H9 (cell line): ENCODE results near the gene EPYC. TPM values are rescaled to one million over a fixed set of nuclear protein-coding genes. Genes with fewer than 3 reads are reported as not detected.

Source experiments
- DNase-seq: peaks from one replicate; pipeline ENCODE4 v3.0.0-alpha.2; 2017
- H2AFZ ChIP-seq: one replicate; pipeline ENCODE4 v1.6.1; 2013; ENCODE audit warnings: mild to moderate bottlenecking, low read length, control low read depth, moderate library complexity
- H2AK5ac ChIP-seq: 2 replicates; pipeline ENCODE4 v1.6.1; 2013; ENCODE audit warnings: low read length, control low read depth, mixed read lengths; ENCODE audit not compliant: insufficient read length
- H2BK120ac ChIP-seq: one replicate; pipeline ENCODE4 v1.6.1; 2013; ENCODE audit warnings: low read depth, mild to moderate bottlenecking, low read length, control low read depth, inconsistent platforms; ENCODE audit not compliant: poor library complexity, severe bottlenecking
- H2BK12ac ChIP-seq: 2 replicates; pipeline ENCODE4 v1.6.1; 2013; ENCODE audit warnings: low read length, control low read depth, mixed read lengths, low read depth; ENCODE audit not compliant: insufficient read length
- H2BK15ac ChIP-seq: 2 replicates; pipeline ENCODE4 v1.6.1; 2013; ENCODE audit warnings: low read depth, low read length, control low read depth
- H2BK20ac ChIP-seq: one replicate; pipeline ENCODE4 v1.6.1; 2013; ENCODE audit warnings: low read depth, mild to moderate bottlenecking, low read length, control low read depth, inconsistent platforms; ENCODE audit not compliant: poor library complexity, severe bottlenecking
- H2BK5ac ChIP-seq: 2 replicates; pipeline ENCODE4 v1.6.1; 2013; ENCODE audit warnings: low read length, control low read depth, mixed read lengths; ENCODE audit not compliant: insufficient read length
- H3K14ac ChIP-seq: 2 replicates; pipeline ENCODE4 v1.6.1; 2013; ENCODE audit warnings: low read length, control low read depth; ENCODE audit not compliant: insufficient read depth
- H3K18ac ChIP-seq: 2 replicates; pipeline ENCODE4 v1.6.1; 2013; ENCODE audit warnings: low read depth, mild to moderate bottlenecking, mixed read lengths, low read length, control low read depth; ENCODE audit not compliant: insufficient read length
- H3K23ac ChIP-seq: 2 replicates; pipeline ENCODE4 v1.6.1; 2013; ENCODE audit warnings: low read length, control low read depth, mixed read lengths, low read depth; ENCODE audit not compliant: insufficient read length
- H3K23me2 ChIP-seq: 2 replicates; pipeline ENCODE4 v1.6.1; 2013; ENCODE audit warnings: low read depth, mild to moderate bottlenecking, mixed read lengths, low read length, control low read depth; ENCODE audit not compliant: insufficient read length, poor library complexity, severe bottlenecking
- H3K27ac ChIP-seq: 2 replicates; pipeline ENCODE4 v1.5.1; 2013; ENCODE audit warnings: low read length, control low read depth, mixed read lengths, low read depth; ENCODE audit not compliant: insufficient read length
- H3K27me3 ChIP-seq: 2 replicates; pipeline ENCODE4 v1.6.1; 2013; ENCODE audit warnings: low read length, control low read depth, inconsistent platforms; ENCODE audit not compliant: insufficient read depth
- H3K4ac ChIP-seq: 2 replicates; pipeline ENCODE4 v1.6.1; 2013; ENCODE audit warnings: low read depth, mild to moderate bottlenecking, control low read depth, inconsistent platforms, low read length, moderate library complexity
- H3K4me1 ChIP-seq: 2 replicates; pipeline ENCODE4 v1.6.1; 2013; ENCODE audit warnings: low read length, control low read depth, inconsistent platforms; ENCODE audit not compliant: insufficient read depth
- H3K4me2 ChIP-seq: 2 replicates; pipeline ENCODE4 v1.6.1; 2013; ENCODE audit warnings: low read length, control low read depth, mixed read lengths; ENCODE audit not compliant: insufficient read length, insufficient read depth
- H3K56ac ChIP-seq: 2 replicates; pipeline ENCODE4 v1.6.1; 2013; ENCODE audit warnings: low read depth, mild to moderate bottlenecking, mixed read lengths, low read length, control low read depth; ENCODE audit not compliant: insufficient read length
- H3K79me1 ChIP-seq: 2 replicates; pipeline ENCODE4 v1.6.1; 2013; ENCODE audit warnings: low read depth, mild to moderate bottlenecking, moderate library complexity, low read length, control low read depth, inconsistent platforms; ENCODE audit not compliant: insufficient read depth, poor library complexity, severe bottlenecking
- H3K79me2 ChIP-seq: 2 replicates; pipeline ENCODE4 v1.6.1; 2013; ENCODE audit warnings: low read length, control low read depth, inconsistent platforms; ENCODE audit not compliant: insufficient read depth
- H3K9ac ChIP-seq: 2 replicates; pipeline ENCODE4 v1.6.1; 2013; ENCODE audit warnings: low read length, control low read depth, mixed read lengths; ENCODE audit not compliant: insufficient read length; ENCODE audit errors: extremely low read depth
- H3K9me3 ChIP-seq: one replicate; pipeline ENCODE4 v1.6.1; 2013; ENCODE audit warnings: low read depth, low read length, inconsistent platforms; ENCODE audit not compliant: control insufficient read depth
- H3T11ph ChIP-seq: one replicate; pipeline ENCODE4 v1.6.1; 2013; ENCODE audit warnings: mild to moderate bottlenecking, low read length, control low read depth, inconsistent platforms
- H4K20me1 ChIP-seq: one replicate; pipeline ENCODE4 v1.6.1; 2013; ENCODE audit not compliant: control insufficient read depth, insufficient read length, insufficient read depth
- H4K5ac ChIP-seq: 2 replicates; pipeline ENCODE4 v1.6.1; 2013; ENCODE audit warnings: low read depth, mild to moderate bottlenecking, mixed read lengths, low read length, control low read depth; ENCODE audit not compliant: insufficient read length
- H4K8ac ChIP-seq: replicated peaks from 2 replicates; pipeline ENCODE4 v1.6.1; 2013; ENCODE audit warnings: low read length, control low read depth, mixed read lengths, low read depth; ENCODE audit not compliant: insufficient read length
- H4K91ac ChIP-seq: 2 replicates; pipeline ENCODE4 v1.6.1; 2013; ENCODE audit warnings: low read depth, mild to moderate bottlenecking, moderate library complexity, mixed read lengths, low read length, control low read depth; ENCODE audit not compliant: insufficient read length
- H3K27ac Mint-ChIP-seq, 3 experiments: 2 replicates in 2 of 3; 3 replicates in 1 of 3; pipeline ENCODE4 v1.8.0; 2020 to 2021; ENCODE audit warnings: mixed read lengths in 3 of 3, mild to moderate bottlenecking in 1 of 3, moderate library complexity in 1 of 3
- H3K27me3 Mint-ChIP-seq: 2 replicates; pipeline ENCODE4 v1.8.0; 2021; ENCODE audit warnings: low read depth, mild to moderate bottlenecking, moderate library complexity, mixed read lengths
- H3K36me3 Mint-ChIP-seq, 3 experiments: 2 replicates in 2 of 3; 3 replicates in 1 of 3; pipeline ENCODE4 v1.8.0; 2020 to 2021; ENCODE audit warnings: low read depth in 3 of 3, mixed read lengths in 3 of 3; ENCODE audit not compliant: insufficient read depth in 1 of 3
- H3K4me1 Mint-ChIP-seq, 2 experiments: 2 replicates each; pipeline ENCODE4 v1.8.0; 2020; ENCODE audit warnings: mixed read lengths in 2 of 2
- H3K4me3 Mint-ChIP-seq, 2 experiments: 2 replicates in 1 of 2; 3 replicates in 1 of 2; pipeline ENCODE4 v1.8.0; 2020 to 2021; ENCODE audit warnings: mild to moderate bottlenecking in 2 of 2, mixed read lengths in 2 of 2, moderate library complexity in 1 of 2
- H3K9me3 Mint-ChIP-seq, 2 experiments: 2 replicates in 1 of 2; 3 replicates in 1 of 2; pipeline ENCODE4 v1.8.0; 2020; ENCODE audit warnings: mild to moderate bottlenecking in 2 of 2, mixed read lengths in 2 of 2, moderate library complexity in 1 of 2
- WGBS: extraction: QIAGEN DNeasy Blood & Tissue Kit; methylation state at CpG from one replicate; pipeline ENCODE4 v1.1.7; 2013; ENCODE audit warnings: missing lambda C conversion rate, low lambda C conversion rate, mixed read lengths; ENCODE audit not compliant: insufficient read length; ENCODE audit errors: extremely low coverage; 5-methylcytosine and 5-hydroxymethylcytosine counted together
- total RNA-seq: library from RNA; stranded (reverse); gene quantifications from 2 replicates; pipeline ENCODE4 v1.2.1, GENCODE V29; 2021
- TF ChIP-seq, protein P1 (sequence below): fragments of 200-600 bp; sonication (generic); conservative IDR thresholded peaks from 3 replicates; pipeline ENCODE4 v1.8.0; 2021; ENCODE audit warnings: antibody characterized with exemption, mild to moderate bottlenecking

Gene EPYC
- total RNA-seq, 1 experiment from 2014 or later: not detected

DNA sequence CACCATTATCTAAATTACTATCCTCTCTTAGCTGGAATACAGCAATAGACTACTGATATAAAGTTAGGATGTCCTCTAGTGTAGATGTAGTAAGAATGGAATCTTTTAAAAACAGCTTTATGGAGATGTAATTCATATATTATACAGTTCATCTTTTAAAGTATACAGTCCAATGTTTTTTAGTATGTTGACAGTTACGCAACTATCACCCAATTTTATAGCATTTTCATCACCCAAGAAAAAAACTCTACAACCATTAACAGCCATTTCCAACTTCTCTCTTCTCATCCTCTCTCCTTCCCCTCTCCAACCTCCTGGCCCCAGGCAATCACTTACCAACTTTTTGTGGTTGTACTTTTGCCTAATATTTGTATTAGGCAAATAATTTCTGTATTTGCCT, 22.6 kb downstream of the EPYC start:
- Histone ChIP-seq H2AFZ (no peak overlapping the region), H2AK5ac (no peak overlapping the region), H3K14ac (no peak overlapping the region), H3K4me2 (no peak overlapping the region), H3K18ac (no peak overlapping the region), H3K27me3 (peaks cover 34% of the 10 kb centered on the region), H3K23me2 (no peaks in the 10 kb centered on the region), H3K9ac (no peak overlapping the region), H3K4me1 (no peaks in the 10 kb centered on the region; the same call in 1 of the 2 replicates), H4K20me1 (no peaks in the 10 kb centered on the region), H3T11ph (no peak overlapping the region), H4K8ac (no peak overlapping the region), H2BK15ac (no peak overlapping the region), H3K56ac (no peak overlapping the region), H3K23ac (no peak overlapping the region), H3K4ac (no peak overlapping the region), H2BK20ac (no peak overlapping the region), H3K79me2 (no peaks in the 10 kb centered on the region), H3K79me1 (no peaks in the 10 kb centered on the region), H4K5ac (no peak overlapping the region), H4K91ac (no peak overlapping the region), H2BK12ac (no peak overlapping the region), H3K27ac (no peak overlapping the region), H2BK120ac (no peak overlapping the region), H3K9me3 (no peaks in the 10 kb centered on the region), H2BK5ac (no peak overlapping the region)
- no peak overlapping the region for H3K27ac Mint-ChIP-seq
- peaks cover 25 to 35% of the 10 kb centered on the region in 2 experiments for H3K4me1 Mint-ChIP-seq
- DNase-seq: no peak
- peaks cover 12 to 16% of the 10 kb centered on the region in 2 experiments for H3K9me3 Mint-ChIP-seq
- no CpG with 5 or more reads among the region's 1 CpG for WGBS
- TF ChIP-seq, protein P1, sequence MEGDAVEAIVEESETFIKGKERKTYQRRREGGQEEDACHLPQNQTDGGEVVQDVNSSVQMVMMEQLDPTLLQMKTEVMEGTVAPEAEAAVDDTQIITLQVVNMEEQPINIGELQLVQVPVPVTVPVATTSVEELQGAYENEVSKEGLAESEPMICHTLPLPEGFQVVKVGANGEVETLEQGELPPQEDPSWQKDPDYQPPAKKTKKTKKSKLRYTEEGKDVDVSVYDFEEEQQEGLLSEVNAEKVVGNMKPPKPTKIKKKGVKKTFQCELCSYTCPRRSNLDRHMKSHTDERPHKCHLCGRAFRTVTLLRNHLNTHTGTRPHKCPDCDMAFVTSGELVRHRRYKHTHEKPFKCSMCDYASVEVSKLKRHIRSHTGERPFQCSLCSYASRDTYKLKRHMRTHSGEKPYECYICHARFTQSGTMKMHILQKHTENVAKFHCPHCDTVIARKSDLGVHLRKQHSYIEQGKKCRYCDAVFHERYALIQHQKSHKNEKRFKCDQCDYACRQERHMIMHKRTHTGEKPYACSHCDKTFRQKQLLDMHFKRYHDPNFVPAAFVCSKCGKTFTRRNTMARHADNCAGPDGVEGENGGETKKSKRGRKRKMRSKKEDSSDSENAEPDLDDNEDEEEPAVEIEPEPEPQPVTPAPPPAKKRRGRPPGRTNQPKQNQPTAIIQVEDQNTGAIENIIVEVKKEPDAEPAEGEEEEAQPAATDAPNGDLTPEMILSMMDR: no peak
- H3K4me3 Mint-ChIP-seq: no peak overlapping the region
- peaks cover 74% of the 10 kb centered on the region for H3K27me3 Mint-ChIP-seq
- peaks cover 0 to 14% (median 2%) of the 10 kb centered on the region in 3 experiments; a peak in 4 of 7 replicates for H3K36me3 Mint-ChIP-seq
